GM21717 (cell line): ENCODE data around the gene DNAH9.

Experiments used
- ATAC-seq: cut with Tn5 transposase; IDR thresholded peaks from one replicate; pipeline ENCODE4 v1.9.1; 2021; ENCODE audit warnings: mild to moderate bottlenecking, moderate library complexity; ENCODE audit not compliant: unreplicated experiment

DNAH9 gene

DNA sequence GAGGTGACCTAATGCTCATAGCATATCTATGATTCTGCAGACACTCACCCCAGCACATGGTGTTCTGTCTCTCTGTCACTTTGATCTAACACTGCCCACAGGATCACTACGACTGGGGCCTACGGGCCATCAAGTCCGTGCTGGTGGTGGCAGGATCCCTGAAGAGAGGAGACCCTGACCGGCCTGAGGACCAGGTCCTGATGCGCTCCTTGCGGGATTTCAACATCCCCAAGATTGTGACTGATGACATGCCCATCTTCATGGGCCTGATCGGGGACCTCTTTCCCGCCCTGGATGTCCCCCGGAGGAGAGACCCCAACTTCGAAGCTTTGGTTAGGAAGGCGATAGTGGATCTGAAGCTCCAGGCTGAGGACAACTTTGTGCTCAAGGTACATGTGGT, 146.4 kb downstream of the DNAH9 start:
- no peak for ATAC-seq

DNA sequence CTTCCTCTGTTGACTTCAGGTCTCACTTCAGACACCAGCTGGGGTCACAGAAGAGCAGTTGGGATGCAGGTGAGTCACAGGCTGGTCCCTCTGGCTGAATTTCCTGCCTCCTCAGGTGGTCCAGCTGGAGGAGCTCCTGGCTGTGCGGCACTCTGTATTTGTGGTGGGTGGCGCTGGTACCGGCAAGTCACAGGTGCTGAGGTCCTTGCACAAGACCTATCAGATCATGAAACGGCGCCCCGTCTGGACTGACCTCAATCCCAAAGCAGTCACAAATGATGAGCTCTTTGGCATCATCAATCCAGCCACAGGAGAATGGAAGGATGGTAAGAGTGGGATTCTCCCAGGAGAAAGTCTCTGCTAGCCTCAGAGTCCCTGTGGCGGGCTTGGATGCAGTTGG, 149.2 kb downstream of the DNAH9 start:
- ATAC-seq, result no peak

DNA sequence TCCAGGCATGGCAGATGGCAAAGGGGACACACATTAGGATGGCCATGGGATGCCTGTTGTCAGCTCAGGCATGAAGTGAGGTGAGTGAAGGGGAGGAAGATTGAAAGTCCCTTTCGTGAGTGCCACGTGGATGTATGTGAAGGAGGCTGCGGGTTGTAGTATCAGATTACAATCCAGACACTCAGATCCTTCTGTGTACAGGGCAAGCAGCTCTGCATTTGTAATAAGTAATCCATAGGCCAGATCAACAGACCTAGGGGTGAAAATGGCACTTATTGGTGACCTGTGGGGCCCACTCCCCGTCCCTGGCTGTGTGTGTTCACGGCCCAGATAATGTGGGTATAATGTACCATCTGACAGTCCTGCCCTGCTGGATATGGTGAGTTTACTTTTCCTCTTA, 159.5 kb downstream of the DNAH9 start:
- no peak for ATAC-seq

DNA sequence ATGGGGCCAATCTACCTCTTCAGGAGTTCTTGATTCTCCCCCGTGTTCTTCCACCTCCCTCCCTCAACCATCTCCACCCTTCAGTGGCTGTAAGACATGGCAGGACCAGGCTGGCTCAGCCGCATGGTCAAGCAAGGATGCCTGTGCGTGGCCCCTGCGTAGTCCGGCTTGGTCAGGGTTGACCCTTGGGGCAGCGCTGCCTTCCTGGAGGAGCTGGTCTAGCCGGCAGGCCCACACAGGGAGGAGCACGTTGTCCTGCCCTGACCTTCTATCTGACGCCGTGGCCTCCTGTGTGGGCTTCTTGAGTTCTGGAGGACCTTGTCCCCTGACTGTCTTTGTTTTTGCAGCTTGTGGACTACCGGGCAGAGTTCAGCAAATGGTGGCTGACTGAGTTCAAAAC, 169.8 kb downstream of the DNAH9 start:
- ATAC-seq, result no peak

DNA sequence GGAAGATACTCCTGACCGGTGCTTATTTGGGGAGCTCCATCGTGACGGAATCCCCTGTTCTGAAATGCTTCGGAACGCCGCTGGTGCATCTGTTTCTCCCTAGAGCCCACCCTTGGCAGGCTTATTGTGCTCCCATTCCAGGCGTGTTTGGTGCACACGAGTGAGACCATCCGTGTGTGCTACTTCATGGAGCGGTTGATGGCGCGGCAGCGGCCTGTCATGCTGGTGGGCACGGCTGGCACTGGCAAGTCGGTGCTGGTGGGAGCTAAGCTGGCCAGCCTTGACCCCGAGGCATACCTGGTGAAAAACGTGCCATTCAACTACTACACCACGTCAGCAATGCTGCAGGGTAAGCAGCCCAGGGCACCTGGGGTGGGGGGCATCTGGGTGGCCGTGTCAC, 170.7 kb downstream of the DNAH9 start:
- ATAC-seq, result no peak

DNA sequence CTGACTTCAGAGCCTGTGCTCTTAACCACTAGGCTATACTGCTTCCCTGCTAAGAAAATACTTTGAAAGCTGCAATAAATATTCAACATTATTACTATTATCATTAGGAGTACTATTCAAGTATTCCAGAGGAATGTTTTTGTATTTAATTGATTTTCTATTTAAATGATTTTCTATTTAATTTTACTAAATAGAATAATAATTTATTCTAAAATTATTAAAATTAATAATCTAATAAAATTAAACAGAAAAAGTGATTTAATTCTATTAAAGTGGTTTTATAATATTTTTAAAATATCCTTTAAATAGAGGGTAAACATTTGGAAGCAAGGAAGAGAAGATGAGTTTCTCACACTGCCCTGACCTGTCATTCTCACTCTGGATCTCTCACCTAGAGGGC, 173.8 kb downstream of the DNAH9 start:
- no peak for ATAC-seq

DNA sequence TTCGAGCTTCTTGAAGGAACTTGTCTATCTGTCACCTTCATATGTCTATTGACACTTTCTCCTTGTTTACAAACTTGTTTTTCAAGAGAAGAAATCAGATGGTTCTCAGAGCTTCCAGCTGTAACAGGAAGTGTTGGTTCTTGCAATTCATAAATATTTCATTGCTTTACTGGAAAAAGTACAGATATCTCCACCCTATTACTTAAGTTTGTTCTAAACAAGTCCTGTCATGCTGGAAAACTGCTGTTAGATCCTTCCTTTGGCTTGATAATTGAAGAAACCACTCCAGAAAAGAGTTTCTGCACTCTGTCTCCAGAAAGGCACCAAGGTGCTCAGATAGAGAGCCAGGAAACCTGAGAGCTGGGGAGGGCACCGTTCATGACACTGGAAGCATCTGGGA, 181.6 kb downstream of the DNAH9 start:
- ATAC-seq, result no peak

DNA sequence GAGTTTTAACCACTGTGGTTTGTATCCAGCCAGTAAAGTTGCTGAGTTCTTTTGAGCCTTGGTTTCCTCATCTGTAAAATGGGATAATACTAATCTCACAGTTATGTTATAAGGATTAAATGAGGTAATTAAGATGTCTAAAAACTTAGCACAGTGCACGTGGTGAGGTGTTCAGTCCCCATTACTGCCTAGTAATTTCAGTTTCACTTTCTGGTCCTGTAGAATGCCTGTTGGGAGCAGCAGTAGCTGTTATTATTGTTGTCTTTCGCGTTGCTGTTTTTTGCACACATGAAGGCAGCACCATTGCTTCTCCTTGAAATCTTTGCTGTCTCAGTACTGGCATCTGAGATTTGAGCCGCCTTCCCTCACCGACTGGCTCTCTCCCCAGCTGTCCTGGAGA, 182.4 kb downstream of the DNAH9 start:
- no peak for ATAC-seq

DNA sequence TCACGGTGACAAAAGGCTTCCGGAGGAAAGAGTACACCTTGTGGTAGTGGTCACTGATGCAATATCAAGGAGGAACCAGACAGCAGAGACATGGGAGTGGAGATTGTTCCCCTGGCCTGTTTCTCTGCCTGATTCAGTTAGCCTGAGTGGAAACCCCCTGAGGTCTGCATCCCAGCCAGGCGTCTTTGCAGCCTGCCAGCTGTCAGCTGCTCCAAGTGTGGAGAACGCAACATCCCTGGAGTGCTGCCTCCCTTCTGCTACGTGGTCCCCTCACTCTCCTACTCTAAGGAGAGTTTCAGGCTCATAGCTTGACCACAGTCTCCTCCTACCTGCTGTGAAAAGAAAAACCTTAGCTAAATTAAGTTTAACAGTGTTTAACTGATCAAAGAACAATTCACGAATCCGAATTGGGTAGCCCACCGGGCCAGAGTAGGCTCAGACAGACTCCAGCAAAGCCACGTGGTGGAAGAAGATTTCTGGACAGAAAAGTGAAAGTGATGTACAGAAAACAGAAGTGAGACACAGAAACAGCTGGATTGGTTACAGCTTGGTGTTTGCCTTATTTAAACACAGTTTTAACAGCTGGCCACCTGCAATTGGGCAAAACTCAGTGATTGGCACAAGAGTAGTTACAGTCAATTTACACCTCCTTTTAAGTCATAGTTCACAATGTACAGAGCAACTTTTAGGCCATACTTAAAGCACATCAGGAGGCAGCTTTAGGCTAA, 188.6 kb downstream of the DNAH9 start:
- ATAC-seq, result no peak

DNA sequence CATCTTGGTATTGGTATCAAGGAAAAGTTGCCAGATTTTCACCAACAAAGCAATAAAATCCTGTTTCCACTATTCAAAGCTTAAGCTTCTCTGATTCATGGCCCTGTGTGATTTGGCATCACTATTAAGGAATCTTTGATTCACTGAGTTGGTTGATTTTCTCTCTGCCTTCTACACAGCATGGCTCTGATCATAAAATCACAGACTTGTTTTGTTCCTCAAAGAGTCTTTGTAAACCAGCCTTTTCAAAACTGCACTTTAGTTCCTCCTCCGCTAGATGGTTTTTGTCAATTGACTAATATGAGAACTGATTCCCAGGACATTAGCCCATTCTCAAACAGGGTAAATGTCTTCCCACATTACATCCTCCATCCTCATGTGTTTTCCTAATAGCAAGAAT, 197.6 kb downstream of the DNAH9 start:
- no peak for ATAC-seq

DNA sequence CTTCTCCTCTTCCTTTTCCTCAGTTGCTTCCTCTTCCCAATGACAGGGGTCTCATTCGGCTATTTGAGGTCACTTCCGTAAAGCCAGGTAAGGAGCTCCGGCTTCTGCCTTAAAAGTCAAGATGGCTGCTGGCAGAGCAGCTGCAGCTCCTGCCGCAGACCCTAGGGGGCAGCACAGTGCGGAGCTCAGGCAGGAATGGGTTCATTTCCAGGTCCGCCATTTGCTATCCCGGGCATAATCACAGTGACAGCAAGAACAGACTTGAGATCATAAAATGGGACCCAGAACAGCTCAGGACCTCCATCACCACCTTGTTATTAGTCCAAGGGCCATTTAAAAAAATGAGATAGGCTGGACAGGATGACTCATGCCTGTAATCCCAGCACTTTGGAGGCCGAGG, 199.5 kb downstream of the DNAH9 start:
- ATAC-seq, result no peak

DNA sequence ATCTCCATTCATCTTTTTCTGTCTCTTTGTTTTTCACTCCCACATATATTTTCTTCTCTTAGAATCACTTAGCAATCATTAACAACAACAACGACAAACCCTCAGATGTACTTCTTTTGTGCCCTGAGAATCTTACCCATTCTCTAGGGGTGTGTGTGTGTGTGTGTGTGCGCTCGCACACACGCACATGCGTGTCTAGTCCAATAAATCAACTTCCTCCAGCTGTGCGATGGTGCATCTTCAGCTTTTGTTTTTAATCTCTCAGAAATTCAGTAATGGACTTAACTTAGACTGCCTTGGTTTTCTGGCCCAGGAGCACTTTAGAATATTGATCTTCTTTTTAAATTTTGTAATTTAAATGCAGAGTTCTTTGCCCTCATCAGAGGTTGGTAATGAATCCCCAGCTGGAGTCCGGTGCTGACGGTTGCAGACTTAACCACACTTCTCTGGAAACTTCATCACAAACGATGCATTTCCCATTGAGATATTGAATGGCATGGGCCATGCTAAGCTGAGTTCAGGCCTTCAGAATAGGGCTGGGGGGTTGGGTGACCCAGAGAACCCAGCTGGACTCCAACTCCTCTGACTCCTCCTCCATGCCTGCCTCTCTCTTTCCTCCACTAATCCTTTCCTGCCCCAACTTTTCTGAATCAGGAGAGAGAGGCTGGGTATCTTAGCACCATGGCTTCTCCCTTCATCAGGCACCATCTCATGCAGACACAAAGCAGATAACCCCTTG, 205.1 kb downstream of the DNAH9 start:
- no peak for ATAC-seq

DNA sequence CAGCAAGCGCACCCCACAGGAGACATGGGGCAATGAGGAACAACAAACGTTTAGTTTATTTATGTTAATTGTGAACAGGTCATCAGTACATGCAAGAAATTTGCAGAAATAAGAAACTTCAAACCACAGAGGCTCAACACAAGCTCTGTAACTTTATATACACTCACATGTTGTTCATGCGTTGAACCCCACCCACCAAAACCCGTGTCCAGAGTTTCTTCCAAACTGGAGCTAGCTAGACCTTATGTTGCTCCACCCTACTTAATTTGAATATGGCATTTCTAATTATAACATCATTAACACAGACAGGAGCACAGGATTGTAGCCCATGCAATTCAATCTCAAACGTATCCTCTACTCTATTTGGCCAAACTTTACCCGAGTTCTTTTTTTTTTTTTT, 206.9 kb downstream of the DNAH9 start:
- ATAC-seq, result no peak

DNA sequence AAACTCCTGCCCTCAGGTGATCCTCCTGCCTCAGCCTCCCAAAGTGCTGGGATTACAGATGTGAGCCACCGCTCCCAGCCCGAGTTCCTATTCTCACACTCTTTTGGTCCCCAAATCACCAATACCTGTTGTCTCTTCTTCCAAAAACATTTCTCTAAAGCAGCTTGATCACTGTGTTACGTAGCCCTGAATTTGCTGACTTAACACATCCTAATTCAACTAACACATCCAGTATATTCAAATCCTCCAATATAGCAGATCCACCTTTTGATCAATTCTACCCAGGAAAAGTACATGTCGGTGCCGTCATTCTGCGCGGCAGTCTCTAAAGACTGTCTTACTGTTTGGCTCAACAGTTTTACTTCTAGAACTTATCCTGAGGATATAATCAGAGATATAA, 207.7 kb downstream of the DNAH9 start:
- no peak for ATAC-seq

DNA sequence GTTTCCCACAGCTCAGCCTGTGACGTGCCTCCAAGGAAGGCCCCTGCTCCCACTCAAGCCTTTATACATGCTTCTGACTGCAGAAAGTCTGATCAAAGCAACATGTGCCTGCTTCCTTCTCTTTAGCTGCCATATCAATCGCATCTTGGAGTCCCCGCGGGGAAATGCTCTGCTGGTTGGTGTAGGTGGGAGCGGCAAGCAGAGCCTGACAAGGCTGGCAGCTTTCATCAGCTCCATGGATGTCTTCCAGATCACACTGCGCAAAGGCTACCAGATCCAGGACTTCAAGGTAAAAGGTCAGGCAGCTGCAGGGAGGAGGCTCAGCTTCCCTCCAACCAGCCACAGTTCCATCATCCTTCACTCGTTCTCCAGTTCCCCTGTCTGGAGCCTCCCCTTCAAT, 209.3 kb downstream of the DNAH9 start:
- ATAC-seq, result no peak

DNA sequence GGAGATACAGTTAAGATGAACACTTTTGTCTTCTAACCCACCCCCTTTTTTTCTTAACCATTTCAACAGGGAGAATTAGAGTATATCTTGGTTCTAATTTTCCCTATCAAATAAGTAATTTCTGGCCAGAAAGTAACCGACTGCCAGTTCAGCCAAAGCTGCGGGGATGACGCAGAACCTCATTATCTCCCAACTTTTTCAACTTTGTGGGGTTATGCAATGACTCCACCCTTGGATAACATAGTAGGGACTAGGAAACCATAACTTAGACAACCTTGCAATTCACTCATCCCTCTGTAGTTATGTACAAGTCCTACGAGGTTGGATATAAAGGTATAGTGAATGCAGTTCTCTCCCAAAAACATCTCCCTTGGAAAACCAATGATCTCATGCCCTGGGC, 215.0 kb downstream of the DNAH9 start:
- no peak for ATAC-seq

DNA sequence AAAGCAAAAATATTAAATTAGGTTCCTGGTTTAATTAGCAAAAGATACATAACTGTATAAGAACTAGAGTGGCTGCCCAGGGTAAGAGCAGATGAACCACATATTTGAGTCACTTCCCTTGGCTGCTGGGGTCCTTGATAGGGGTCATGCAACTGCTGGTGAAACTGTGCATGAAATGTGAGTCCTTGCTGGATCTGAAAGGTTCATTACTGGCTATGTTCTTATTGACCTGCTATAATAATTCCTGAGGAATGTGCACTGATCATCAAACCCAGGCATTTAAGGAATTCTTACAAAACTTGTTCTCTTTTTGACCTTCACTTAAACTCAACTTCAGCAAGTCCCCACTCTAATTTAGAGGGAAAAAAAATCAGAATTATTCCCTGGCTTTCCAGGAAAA, 215.6 kb downstream of the DNAH9 start:
- ATAC-seq, result no peak

DNA sequence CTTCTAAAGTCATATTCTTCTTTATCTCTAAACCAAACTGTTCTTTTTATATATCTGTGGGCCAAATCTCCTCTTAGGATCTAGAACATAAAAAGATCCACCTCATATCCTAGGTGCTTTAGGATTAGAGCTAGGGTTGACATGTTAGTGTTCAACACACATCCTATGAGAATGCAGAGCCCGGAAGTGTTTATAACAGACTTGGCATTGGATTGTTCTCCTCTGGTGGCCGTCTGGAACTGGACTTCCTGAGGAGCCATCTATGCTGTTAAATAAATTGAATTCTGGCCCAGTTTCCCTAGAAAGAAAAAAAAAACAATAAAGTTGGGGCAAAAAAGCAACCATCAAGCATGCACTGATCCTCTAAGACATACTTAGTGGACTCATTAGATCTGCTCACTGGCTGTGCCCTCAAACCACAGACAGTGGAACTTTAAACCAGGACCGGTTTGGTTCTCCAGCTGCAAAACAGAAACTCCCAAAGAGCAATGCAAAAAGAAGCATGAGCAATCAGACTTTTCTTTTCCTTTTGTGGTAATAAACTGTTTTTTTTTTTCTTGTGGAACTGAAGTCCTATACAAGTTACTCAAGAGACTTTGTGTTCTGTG, 216.5 kb downstream of the DNAH9 start:
- ATAC-seq, result no peak

DNA sequence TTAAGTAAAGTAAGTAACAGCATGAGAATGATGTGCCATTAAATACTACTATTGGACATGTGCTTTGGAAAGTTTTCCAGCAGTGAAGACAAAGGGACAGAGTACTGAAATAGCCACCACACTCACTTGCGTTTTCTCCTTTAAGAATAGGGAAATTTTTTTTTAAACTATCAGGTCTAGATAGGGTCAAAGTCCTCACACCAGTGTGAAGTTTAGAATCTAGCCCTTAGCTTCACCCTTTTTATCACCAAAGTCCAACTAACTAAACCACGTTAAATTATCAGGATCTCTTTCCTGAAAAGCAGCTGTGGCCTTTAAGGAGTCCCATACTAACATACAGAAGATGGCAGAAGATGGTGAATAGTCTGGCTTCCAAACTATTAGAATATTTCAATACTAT, 218.1 kb downstream of the DNAH9 start:
- ATAC-seq, result no peak

DNA sequence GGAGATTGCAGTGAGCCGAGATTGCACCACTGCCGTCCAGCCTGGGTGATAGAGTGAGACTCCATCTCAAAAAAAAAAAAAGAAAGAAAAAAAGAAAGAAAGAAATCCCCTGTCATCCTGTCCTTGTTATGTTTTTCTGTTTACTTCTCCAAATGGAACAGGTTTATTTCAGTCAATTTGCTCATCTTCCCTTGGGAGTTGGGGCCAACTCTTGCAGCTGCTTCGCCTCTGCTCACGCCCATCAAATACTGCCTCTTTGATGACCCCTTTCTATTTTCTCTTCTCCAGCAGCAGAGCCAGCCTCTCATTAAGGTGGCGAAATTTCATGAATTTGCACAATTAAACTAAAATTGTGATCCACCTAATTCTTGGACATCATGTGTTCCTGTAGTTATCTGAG, 225.6 kb downstream of the DNAH9 start:
- no peak for ATAC-seq

DNA sequence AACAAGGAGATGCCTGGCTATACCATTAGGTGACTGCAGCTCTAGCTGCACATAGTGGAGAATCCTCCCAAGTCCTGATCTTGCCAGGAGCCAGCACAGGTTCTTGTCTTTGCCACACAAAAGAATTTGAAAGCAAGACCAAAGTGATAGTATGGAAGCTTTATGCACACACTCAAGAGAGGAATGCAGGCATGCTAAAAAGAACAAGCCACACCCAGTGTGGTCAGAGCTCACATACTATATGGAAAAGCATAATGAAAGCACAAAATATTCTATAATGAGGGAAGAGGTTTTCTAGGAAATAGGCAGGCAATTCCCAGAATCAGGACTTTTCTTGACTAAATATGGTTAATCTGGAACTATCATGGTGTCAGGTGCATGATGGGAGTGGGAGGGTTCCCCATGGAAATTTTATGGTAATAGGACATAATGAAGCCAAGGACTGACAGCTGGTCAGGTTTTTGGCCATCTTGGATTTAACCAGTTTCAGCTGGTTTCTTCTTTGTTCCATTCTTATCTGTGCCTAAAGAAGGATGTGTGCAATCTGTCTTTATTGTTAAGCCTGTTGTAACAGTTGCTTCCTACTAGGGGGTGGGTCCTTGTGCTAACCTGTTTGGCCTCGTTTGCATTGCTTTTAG, 227.4 kb downstream of the DNAH9 start:
- ATAC-seq, result no peak
